IPS-18a (cell line): ENCODE measurements around the gene BEST1.

ENCODE experiments used
- H3K27ac ChIP-seq: one replicate; pipeline ENCODE4 v1.5.1; 2013; ENCODE audit warnings: low read length
- H3K27me3 ChIP-seq: one replicate; pipeline ENCODE4 v1.6.1; 2013; ENCODE audit warnings: mild to moderate bottlenecking, low read length; ENCODE audit not compliant: control insufficient read depth, insufficient read depth
- H3K36me3 ChIP-seq: one replicate; pipeline ENCODE4 v1.6.1; 2013; ENCODE audit warnings: low read depth, low read length; ENCODE audit not compliant: control insufficient read depth
- H3K4me1 ChIP-seq: one replicate; pipeline ENCODE4 v1.6.1; 2013; ENCODE audit warnings: low read depth, low read length; ENCODE audit not compliant: control insufficient read depth
- H3K4me3 ChIP-seq: one replicate; pipeline ENCODE4 v1.5.1; 2013; ENCODE audit warnings: low read length
- H3K9ac ChIP-seq: one replicate; pipeline ENCODE4 v1.6.1; 2013; ENCODE audit warnings: mild to moderate bottlenecking, low read length, moderate library complexity
- H3K9me3 ChIP-seq: one replicate; pipeline ENCODE4 v1.6.1; 2013; ENCODE audit warnings: low read depth, low read length; ENCODE audit not compliant: control insufficient read depth

The BEST1 gene

GRCh38 chr11:61918251-61918937 lies 31.8 kb upstream of the BEST1 start:
- Histone ChIP-seq H3K4me3 (peak overlapping the region; percentile 49), H3K27ac (no peak overlapping the region), H3K36me3 (no peaks in the 10 kb centered on the region), H3K4me1 (peaks cover 1% of the 10 kb centered on the region), H3K9me3 (no peaks in the 10 kb centered on the region), H3K9ac (no peak overlapping the region), H3K27me3 (peaks cover 26% of the 10 kb centered on the region)

- peaks cover 26% of the 10 kb centered on the region for H3K27me3 ChIP-seq
- H3K9me3 ChIP-seq, result no peaks in the 10 kb centered on the region
- H3K27ac ChIP-seq, result no peak overlapping the region
- peaks cover 9% of the 10 kb centered on the region for H3K4me1 ChIP-seq
- H3K4me3 ChIP-seq, result no peak overlapping the region
- H3K36me3 ChIP-seq, result no peaks in the 10 kb centered on the region
- H3K9ac ChIP-seq, result no peak overlapping the region
Measured at GRCh38 chr11:61918938-61919704, 31.0 kb upstream of the BEST1 start.

- Histone ChIP-seq H3K9me3 (no peaks in the 10 kb centered on the region), H3K36me3 (no peaks in the 10 kb centered on the region), H3K4me3 (no peak overlapping the region), H3K27ac (no peak overlapping the region), H3K27me3 (peaks cover 26% of the 10 kb centered on the region), H3K4me1 (peaks cover 10% of the 10 kb centered on the region), H3K9ac (no peak overlapping the region)
Measured at GRCh38 chr11:61919705-61920631, 30.2 kb upstream of the BEST1 start.

- H3K9ac ChIP-seq, result no peak overlapping the region
- H3K4me3 ChIP-seq, result no peak overlapping the region
- peaks cover 20% of the 10 kb centered on the region for H3K27me3 ChIP-seq
- no peaks in the 10 kb centered on the region for H3K36me3 ChIP-seq
- no peak overlapping the region for H3K27ac ChIP-seq
- H3K9me3 ChIP-seq, result no peaks in the 10 kb centered on the region
- H3K4me1 ChIP-seq, result peaks cover 10% of the 10 kb centered on the region
Measured at GRCh38 chr11:61921446-61921845, 28.7 kb upstream of the BEST1 start.

GRCh38 chr11:61922539-61922938 lies 27.6 kb upstream of the BEST1 start:
- Histone ChIP-seq H3K9ac (no peak overlapping the region), H3K9me3 (no peaks in the 10 kb centered on the region), H3K4me1 (peaks cover 10% of the 10 kb centered on the region), H3K27me3 (peaks cover 12% of the 10 kb centered on the region), H3K36me3 (no peaks in the 10 kb centered on the region), H3K4me3 (no peak overlapping the region), H3K27ac (no peak overlapping the region)

GRCh38 chr11:61923166-61924063 lies 26.7 kb upstream of the BEST1 start:
- Histone ChIP-seq H3K36me3 (no peaks in the 10 kb centered on the region), H3K9ac (no peak overlapping the region), H3K4me3 (no peak overlapping the region), H3K27me3 (peaks cover 3% of the 10 kb centered on the region), H3K27ac (no peak overlapping the region), H3K4me1 (peaks cover 10% of the 10 kb centered on the region), H3K9me3 (no peaks in the 10 kb centered on the region)

GRCh38 chr11:61924064-61924455 lies 26.1 kb upstream of the BEST1 start:
- no peaks in the 10 kb centered on the region for H3K36me3 ChIP-seq
- peaks cover 10% of the 10 kb centered on the region for H3K4me1 ChIP-seq
- no peak overlapping the region for H3K4me3 ChIP-seq
- H3K27me3 ChIP-seq, result no peaks in the 10 kb centered on the region
- H3K9ac ChIP-seq, result no peak overlapping the region
- no peak overlapping the region for H3K27ac ChIP-seq
- H3K9me3 ChIP-seq, result no peaks in the 10 kb centered on the region

- Histone ChIP-seq H3K27me3 (no peaks in the 10 kb centered on the region), H3K27ac (no peak overlapping the region), H3K9ac (no peak overlapping the region), H3K9me3 (no peaks in the 10 kb centered on the region), H3K36me3 (no peaks in the 10 kb centered on the region), H3K4me3 (no peak overlapping the region), H3K4me1 (peaks cover 10% of the 10 kb centered on the region)
Measured at GRCh38 chr11:61925736-61926135, 24.4 kb upstream of the BEST1 start.

GRCh38 chr11:61926235-61926634 lies 23.9 kb upstream of the BEST1 start:
- no peak overlapping the region for H3K4me3 ChIP-seq
- H3K4me1 ChIP-seq, result peaks cover 10% of the 10 kb centered on the region
- H3K27ac ChIP-seq, result no peak overlapping the region
- no peak overlapping the region for H3K9ac ChIP-seq
- H3K27me3 ChIP-seq, result no peaks in the 10 kb centered on the region
- no peaks in the 10 kb centered on the region for H3K9me3 ChIP-seq
- no peaks in the 10 kb centered on the region for H3K36me3 ChIP-seq

- Histone ChIP-seq H3K27me3 (no peaks in the 10 kb centered on the region), H3K9me3 (no peaks in the 10 kb centered on the region), H3K36me3 (no peaks in the 10 kb centered on the region)
Measured at GRCh38 chr11:61927501-61927900, 22.6 kb upstream of the BEST1 start.

More at GRCh38 chr11:61927501-61927900, 22.6 kb upstream of the BEST1 start:
- peaks cover 10% of the 10 kb centered on the region for H3K4me1 ChIP-seq
- no peak overlapping the region for H3K9ac ChIP-seq
- H3K4me3 ChIP-seq, result no peak overlapping the region
- H3K27ac ChIP-seq, result no peak overlapping the region
